ENCODE data around the gene FAM81B.

Gene FAM81B

DNA sequence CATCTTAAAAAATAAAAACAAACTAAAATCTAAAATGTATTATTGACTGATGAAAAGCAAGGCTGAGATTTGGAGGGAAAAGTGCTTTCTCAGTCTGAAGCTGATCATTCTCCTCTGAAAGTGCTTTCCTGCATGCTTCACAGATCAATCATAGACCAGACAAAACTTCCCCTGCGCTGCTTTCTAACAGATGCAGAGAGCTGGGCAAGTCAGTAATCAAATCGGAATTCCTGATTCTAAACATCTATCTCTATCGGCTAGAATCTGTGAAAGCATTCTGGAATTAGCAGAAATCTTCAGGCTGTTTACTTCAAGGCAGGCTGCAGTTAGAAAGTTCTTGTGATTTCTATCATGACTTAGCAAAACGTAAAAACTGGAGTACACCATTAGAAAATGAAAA lies 15.6 kb upstream of the FAM81B start:
- Histone ChIP-seq H3K4me1 (ENCODE audit: insufficient read depth, low read length, severe bottlenecking) (no peaks in the 10 kb centered on the region), H3K9me3 (ENCODE audit: low read length) (no peaks in the 10 kb centered on the region), H3K27me3 (ENCODE audit: insufficient read depth, low read length) (no peaks in the 10 kb centered on the region), H3K4me2 (ENCODE audit: low read length) (no peak overlapping the region), H3K27ac (ENCODE audit: low read depth, low read length, poor library complexity, severe bottlenecking) (no peak overlapping the region), H2AFZ (ENCODE audit: low read length) (no peak overlapping the region), H3F3A (ENCODE audit: insufficient read depth, low read length) (no peaks in the 10 kb centered on the region), H4K20me1 (ENCODE audit: insufficient read depth, low read length) (no peaks in the 10 kb centered on the region), H3K9ac (ENCODE audit: low read length) (no peak overlapping the region), H3K36me3 (ENCODE audit: insufficient read depth, low read length) (no peaks in the 10 kb centered on the region), H3K4me3 (ENCODE audit: low read depth, low read length, poor library complexity, severe bottlenecking) (no peak overlapping the region), H3K79me2 (ENCODE audit: insufficient read depth, low read length) (no peaks in the 10 kb centered on the region), H3K9me2 (ENCODE audit: low read depth, low read length) (no peaks in the 10 kb centered on the region)
- TF ChIP-seq, protein P1, sequence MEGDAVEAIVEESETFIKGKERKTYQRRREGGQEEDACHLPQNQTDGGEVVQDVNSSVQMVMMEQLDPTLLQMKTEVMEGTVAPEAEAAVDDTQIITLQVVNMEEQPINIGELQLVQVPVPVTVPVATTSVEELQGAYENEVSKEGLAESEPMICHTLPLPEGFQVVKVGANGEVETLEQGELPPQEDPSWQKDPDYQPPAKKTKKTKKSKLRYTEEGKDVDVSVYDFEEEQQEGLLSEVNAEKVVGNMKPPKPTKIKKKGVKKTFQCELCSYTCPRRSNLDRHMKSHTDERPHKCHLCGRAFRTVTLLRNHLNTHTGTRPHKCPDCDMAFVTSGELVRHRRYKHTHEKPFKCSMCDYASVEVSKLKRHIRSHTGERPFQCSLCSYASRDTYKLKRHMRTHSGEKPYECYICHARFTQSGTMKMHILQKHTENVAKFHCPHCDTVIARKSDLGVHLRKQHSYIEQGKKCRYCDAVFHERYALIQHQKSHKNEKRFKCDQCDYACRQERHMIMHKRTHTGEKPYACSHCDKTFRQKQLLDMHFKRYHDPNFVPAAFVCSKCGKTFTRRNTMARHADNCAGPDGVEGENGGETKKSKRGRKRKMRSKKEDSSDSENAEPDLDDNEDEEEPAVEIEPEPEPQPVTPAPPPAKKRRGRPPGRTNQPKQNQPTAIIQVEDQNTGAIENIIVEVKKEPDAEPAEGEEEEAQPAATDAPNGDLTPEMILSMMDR (IDR thresholded peaks at IDR 0.05; ENCODE audit: low read length), result no peak
- TF ChIP-seq EZH2 (IDR thresholded peaks at IDR 0.05; ENCODE audit: borderline replicate concordance, low read length), result no peak

DNA sequence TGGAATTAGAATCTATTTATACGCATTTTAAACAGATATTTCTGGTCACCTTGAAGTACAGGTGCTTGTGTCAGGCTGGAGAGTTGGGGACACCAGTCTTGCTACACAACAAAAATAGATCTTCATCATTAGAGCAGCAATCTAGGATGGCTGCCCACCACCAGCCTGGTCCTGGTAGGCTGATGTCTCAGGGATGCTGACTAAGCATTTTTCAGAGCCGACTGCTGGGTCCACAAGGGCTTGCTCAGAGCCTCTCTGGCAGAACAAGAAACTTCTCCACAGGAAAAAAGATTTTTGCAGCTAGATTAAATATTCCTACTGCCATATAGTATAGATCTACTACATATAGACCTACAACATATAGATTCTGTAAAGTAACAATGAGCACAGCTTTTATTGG lies 12.0 kb upstream of the FAM81B start:
- TF ChIP-seq, protein P1 (IDR thresholded peaks at IDR 0.05; ENCODE audit: low read length), result no peak
- TF ChIP-seq EZH2 (IDR thresholded peaks at IDR 0.05; ENCODE audit: borderline replicate concordance, low read length), result no peak
- H3K4me3 ChIP-seq (ENCODE audit: low read depth, low read length, poor library complexity, severe bottlenecking), result no peak overlapping the region
- no peaks in the 10 kb centered on the region for H3K4me1 ChIP-seq (ENCODE audit: insufficient read depth, low read length, severe bottlenecking)
- H4K20me1 ChIP-seq (ENCODE audit: insufficient read depth, low read length), result no peaks in the 10 kb centered on the region
- no peaks in the 10 kb centered on the region for H3K9me3 ChIP-seq (ENCODE audit: low read length)
- no peaks in the 10 kb centered on the region for H3K9me2 ChIP-seq (ENCODE audit: low read depth, low read length)
- H3K36me3 ChIP-seq (ENCODE audit: insufficient read depth, low read length), result no peaks in the 10 kb centered on the region
- H3F3A ChIP-seq (ENCODE audit: insufficient read depth, low read length), result no peaks in the 10 kb centered on the region
- no peaks in the 10 kb centered on the region for H3K27me3 ChIP-seq (ENCODE audit: insufficient read depth, low read length)
- no peak overlapping the region for H3K4me2 ChIP-seq (ENCODE audit: low read length)
- no peak overlapping the region for H3K9ac ChIP-seq (ENCODE audit: low read length)
- H3K79me2 ChIP-seq (ENCODE audit: insufficient read depth, low read length), result no peaks in the 10 kb centered on the region
- no peak overlapping the region for H3K27ac ChIP-seq (ENCODE audit: low read depth, low read length, poor library complexity, severe bottlenecking)
- no peak overlapping the region for H2AFZ ChIP-seq (ENCODE audit: low read length)

DNA sequence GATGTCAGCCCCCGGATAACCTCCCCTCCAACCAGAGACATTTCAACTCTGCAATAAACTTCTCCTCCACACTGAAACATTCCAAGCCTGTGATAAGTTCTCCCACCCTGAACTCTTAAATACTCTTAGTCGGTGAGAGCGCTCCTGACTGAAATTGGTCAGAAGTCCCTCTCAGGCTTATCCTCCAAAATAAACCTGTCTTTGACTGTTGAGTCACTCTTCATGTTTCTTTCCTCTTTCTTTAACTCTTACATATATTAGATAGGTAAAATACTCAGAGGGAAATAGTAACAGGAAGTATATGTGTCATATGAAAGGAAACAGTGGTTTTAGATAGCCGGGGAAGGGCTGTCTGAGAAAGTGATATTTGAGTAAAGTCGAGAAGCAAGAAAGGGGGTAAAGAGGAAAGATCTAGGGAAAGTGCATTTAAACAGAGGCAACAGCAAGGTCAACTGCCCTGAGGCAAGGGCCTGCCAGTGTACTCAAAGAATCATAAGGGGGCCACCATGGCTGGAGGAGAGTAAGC lies 11.0 kb upstream of the FAM81B start:
- no peak overlapping the region for H3K4me2 ChIP-seq (ENCODE audit: low read length)
- no peak overlapping the region for H3K4me3 ChIP-seq (ENCODE audit: low read depth, low read length, poor library complexity, severe bottlenecking)
- TF ChIP-seq EZH2 (IDR thresholded peaks at IDR 0.05; ENCODE audit: borderline replicate concordance, low read length), result no peak
- TF ChIP-seq, protein P1 (IDR thresholded peaks at IDR 0.05; ENCODE audit: low read length), result no peak
- H4K20me1 ChIP-seq (ENCODE audit: insufficient read depth, low read length), result no peaks in the 10 kb centered on the region
- no peak overlapping the region for H3K27ac ChIP-seq (ENCODE audit: low read depth, low read length, poor library complexity, severe bottlenecking)
- no peaks in the 10 kb centered on the region for H3K79me2 ChIP-seq (ENCODE audit: insufficient read depth, low read length)
- H2AFZ ChIP-seq (ENCODE audit: low read length), result no peak overlapping the region
- H3K9me2 ChIP-seq (ENCODE audit: low read depth, low read length), result no peaks in the 10 kb centered on the region
- no peak overlapping the region for H3K9ac ChIP-seq (ENCODE audit: low read length)
- no peaks in the 10 kb centered on the region for H3F3A ChIP-seq (ENCODE audit: insufficient read depth, low read length)
- H3K36me3 ChIP-seq (ENCODE audit: insufficient read depth, low read length), result no peaks in the 10 kb centered on the region
- H3K9me3 ChIP-seq (ENCODE audit: low read length), result no peaks in the 10 kb centered on the region
- no peaks in the 10 kb centered on the region for H3K4me1 ChIP-seq (ENCODE audit: insufficient read depth, low read length, severe bottlenecking)
- no peaks in the 10 kb centered on the region for H3K27me3 ChIP-seq (ENCODE audit: insufficient read depth, low read length)
